SH-SY5Y (cell line): Measurements from ENCODE around the gene ORAI2.

Experiments used
- GATA2 ChIP-seq: IDR thresholded peaks from 2 replicates; pipeline ENCODE4 v1.6.1; 2011; ENCODE audit warnings: mild to moderate bottlenecking, low read depth, low read length
- GATA3 ChIP-seq: IDR thresholded peaks from 2 replicates; pipeline ENCODE4 v1.6.1; 2011; ENCODE audit warnings: low read depth, mild to moderate bottlenecking, low read length, moderate library complexity

ORAI2 gene

DNA sequence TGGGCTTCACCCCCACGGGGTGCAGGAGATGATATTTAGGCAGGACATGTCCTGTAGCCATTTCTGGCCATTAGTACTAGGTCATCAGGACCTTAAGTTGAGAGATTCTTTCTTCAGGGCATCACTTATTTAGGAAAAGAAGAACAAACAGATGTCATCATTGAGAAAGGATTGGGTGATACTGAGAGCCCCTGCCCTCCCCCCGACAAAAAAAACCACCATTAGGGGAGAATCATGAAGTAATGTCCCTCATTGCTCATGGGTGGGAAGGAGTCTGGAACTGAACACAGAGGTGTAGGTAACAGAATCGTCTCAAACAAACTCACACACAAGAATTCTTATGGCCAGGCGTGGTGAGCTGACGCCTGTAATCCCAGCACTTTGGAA, 6.4 kb upstream of the ORAI2 start:
- TF ChIP-seq GATA2 (no peak), GATA3 (no peak)

DNA sequence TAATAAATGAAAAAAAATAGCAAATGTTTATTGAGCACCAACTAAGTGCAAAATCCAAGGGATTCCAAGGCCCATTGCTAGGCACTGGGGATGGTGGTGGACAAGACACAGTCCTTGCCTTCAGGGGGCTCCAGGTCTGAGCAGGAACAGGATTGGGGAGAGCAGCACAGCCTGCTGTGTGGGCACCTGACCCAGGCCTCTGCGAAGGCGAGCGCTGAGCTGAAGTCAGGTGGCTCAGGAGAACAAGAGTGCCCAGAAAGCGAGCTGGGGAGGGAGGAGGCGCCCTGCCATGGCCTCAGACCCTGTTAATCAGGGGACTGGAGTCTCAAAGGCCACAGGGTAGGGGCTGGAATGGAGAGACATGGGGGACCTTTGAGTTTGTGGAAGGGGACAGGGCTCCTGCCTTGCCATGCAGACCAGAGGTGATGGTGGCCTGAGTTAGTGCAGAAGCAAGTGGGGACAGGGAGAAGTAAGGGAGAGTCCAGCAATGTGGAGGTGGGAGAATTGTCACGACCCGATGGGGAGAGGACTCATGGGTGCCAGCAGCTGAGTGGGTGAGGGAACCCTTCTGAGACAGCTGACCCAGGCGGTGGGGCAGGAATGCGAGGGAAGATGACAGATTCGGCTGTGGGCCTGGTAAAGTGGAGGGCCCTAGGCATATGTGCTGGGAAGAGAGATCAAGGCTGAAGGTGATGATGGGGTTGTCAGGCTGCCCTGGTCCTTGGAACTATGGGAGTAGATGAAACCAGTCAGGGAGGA, 4.1 kb upstream of the ORAI2 start:
- TF ChIP-seq GATA3 = no peak
- TF ChIP-seq GATA2 = no peak

DNA sequence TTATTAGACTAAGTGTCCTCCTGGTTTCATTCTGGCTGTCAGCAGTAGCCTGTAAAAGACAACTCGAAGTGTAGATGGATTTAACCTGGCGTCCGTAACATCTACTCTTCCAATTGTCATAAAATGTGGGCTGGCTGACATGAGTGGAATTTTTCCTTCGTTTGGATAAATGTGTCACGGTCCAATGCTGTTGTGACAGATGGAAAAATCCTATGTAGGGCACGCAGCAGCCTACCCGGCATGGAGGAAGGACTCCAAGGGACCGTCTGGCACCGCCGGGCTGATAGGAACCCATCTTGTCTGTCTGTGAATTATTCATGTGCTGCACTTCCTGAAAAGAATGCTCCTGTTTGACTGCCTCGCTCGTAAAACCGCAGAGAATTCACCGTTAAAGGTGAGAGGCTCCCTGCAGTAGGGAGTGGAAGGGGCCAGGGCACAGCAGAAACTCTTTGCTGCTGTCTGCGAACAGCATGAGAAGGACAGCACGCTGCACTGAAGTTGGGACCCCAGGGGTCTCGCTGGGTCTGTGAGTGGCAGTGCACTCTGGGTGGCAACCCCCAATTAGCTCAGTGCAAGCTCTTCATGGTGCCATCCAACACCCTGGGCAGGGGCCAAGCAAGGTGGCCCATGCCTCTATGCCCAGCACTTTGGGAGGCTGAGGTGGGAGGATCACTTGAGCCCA, 1.6 kb upstream of the ORAI2 start:
- no peak for TF ChIP-seq GATA2
- TF ChIP-seq GATA3 = no peak

DNA sequence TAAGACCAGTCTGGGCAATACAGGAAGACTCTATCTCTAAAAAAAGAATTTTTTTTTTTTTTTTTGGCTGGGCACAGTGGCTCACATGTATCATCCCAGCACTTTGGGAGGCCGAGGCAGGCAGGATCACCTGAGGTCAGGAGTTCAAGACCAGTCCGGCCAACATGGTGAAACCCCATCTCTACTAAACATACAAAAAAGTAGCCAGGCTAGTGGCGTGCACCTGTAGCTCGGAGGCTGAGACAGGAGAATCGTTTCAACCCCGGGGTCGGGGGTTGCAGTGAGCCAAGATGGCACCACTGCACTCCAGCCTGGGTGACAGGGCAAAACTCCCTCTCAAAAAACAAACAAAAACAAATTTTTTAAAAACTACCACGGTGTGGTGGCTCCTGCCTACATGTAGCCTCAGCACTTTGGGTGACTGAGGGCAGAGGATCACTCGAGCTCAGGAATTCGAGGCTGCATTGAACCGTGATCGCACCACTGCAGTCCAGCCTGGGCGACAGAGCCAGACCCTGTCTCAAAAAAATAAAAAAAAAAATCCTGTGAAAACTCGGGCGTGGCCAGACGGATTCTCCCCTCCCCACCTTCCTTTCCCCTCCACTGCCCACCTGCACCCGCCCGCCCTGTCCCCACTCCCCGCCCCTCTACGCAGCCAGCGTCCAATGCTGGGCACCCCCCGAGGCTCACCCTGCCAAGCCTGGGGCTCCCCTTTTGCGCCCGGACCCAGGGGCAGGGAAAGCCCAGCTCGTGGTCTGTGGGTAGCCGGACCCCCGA, 745 bp upstream of the ORAI2 start:
- TF ChIP-seq GATA3 (no peak), GATA2 (no peak)

DNA sequence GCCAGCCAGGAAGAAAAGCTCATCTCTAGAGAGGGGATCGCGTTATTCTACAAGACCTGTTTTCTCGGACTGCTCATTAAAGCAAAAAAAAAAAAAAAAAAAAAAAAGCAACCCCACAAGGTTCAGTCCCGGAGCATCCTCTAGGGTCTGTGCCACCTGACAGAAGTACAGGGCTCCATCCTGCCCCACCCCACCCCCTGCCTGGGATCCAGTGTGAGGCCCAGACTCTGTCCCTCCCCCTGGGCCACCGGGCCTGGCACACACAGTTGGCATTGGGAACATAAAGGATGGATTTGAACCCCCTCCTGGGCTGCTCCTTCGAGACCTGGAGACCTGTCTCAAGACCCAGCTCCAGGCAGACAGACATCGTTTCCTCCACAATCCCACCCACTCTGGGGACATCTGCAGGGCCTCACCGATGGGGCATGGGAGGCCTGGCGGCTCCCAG, 688 bp downstream of the ORAI2 start:
- TF ChIP-seq GATA3 (no peak), GATA2 (no peak)

DNA sequence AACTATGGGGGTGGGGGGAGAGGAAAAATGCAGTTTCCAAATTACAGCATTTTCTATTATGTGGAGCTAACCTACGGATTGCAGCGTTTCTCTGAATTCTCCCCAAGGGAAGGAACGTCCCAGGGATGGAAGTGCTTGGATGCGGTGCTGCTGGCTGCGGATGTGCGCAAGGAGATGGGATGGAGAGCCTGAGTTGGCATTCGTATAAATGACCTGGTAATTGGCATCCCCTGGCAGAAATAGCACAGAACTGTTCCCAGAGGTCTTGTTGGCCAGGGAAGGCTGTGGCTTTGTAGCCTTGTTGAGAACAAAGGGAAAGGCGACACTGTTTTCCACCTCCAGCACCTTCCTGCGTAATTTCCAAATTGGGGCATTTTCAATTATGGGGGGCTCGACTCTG, 2.7 kb downstream of the ORAI2 start:
- TF ChIP-seq GATA2 = no peak
- no peak for TF ChIP-seq GATA3

DNA sequence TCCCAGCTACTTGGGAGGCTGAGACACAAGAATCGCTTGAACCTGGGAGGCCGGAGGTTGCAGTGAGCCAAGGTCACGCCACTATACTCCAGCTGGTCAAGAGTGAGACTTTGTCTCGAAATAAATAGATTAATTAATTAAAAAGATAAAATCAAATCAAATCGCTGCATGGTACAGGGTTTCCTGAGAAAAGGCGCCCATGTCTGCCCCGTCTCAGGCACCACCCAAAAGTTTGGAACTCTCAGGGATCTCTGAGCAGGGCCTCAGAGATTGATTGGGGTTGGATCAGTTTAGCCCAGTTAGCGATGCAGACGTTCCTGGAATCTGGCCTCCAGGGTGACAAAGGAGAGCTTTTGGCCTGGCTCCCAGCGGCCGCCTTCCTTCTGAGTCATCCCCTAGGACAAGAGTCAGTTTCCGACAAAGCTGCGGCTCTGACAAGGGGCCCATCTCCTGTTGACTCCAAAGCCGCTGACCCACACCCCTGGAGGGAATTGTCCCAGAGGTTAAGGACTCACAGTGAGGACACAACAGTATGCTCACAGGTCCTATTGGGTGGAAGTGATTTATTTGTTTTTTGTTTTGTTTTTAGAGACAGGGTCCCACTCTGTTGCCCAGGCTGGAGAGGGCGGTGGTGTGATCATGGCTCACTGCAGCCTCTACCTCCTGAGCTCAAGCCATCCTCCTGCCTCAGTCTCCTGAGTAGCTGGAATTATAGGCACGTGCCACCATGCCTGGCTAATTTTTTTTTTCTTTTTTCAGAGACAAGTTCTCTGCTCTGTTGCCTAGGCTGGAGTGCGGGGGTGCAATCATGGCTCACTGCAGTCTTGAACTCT, 6.8 kb downstream of the ORAI2 start:
- TF ChIP-seq GATA2 = no peak
- TF ChIP-seq GATA3 = no peak

DNA sequence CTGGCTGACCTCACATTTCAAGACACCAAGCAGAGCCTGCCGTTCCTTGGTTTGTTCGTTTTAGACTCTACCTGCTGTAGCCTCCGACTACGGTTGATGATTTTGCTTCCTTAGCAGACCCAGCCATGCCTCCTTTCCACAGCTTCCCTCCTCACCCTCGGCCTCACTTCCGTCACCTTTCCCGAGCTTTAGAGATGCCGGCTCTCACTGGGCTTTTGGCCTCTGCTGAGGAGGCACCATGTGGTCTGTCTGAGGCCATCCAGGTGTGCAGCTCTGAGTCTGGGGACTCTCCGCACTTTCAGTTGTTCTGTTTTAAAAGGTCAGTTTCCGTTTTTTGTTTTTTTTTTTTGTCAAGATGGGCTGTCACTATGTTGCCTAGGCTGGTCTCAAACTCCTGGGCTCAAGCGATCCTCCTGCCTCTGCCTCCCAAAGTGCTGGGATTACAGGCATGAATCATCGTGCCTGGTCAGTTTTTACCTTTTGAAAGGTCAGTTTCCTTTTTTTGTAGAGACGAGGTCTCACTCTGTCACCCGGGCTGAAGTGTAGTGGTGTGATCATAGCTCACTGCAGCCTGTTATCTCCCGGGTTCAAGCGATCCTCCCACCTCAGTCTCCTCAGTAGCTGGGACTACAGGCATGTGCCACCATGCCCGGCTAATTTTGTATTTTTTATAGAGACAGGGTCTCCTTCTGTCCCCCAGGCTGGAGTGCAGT, 11.7 kb downstream of the ORAI2 start:
- TF ChIP-seq GATA2 (no peak), GATA3 (no peak)

DNA sequence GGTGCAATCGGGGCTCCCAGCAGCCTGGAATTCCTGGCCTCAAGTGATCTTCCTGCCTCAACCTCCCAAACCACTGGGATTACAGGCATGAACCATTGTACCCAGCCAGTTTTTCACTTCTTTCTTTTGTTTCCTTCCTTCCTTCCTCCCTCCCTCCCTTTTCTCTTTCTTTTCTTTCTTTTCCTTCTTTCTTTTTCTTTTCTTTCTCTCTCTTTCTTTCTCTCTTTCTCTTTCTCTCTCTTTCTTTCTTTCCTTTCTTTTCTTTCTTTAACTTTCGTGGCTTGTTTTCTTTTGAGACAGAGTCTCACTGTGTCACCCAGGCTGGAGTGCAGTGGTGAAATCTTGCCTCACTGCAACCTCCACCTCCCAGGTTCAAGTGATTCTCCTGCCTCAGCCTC, 12.3 kb downstream of the ORAI2 start:
- TF ChIP-seq GATA3 (no peak), GATA2 (no peak)

DNA sequence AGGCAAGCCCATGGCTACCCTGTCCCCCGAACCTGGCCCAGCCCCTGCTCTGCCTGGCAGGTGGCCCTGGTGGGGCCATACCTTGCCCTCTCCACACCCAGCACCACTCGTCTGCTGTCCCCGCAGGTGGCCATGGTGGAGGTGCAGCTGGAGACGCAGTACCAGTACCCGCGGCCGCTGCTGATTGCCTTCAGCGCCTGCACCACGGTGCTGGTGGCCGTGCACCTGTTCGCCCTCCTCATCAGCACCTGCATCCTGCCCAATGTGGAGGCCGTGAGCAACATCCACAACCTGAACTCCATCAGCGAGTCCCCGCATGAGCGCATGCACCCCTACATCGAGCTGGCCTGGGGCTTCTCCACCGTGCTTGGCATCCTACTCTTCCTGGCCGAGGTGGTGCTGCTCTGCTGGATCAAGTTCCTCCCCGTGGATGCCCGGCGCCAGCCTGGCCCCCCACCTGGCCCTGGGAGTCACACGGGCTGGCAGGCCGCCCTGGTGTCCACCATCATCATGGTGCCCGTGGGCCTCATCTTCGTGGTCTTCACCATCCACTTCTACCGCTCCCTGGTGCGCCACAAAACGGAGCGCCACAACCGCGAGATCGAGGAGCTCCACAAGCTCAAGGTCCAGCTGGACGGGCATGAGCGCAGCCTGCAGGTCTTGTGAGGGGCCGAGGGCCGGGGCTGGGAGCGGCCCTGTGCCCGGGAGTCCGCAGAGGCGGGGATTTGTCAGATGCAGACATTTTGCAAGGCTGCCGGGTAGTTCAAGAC, 13.2 kb downstream of the ORAI2 start:
- TF ChIP-seq GATA2 = no peak
- no peak for TF ChIP-seq GATA3

DNA sequence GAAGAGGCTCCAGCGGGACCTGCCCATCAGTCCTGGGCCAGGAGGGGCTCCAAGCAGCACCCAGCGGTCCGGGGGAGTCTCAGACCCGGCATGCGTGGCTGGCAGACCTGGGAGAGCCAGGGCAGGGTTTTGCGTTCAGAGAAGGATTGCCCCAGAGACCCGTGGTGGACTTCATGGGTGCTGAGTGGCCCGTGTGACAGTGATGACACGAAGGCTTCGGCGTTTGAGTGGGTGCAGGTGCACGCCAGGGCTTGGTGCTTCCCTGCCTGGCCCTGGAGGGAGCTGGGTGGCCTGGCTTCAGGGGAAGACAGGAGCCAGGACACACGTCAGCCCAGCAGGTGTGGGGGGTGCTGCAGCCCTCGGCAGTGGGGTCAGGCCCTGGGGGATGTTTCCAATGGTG, 13.9 kb downstream of the ORAI2 start:
- TF ChIP-seq GATA2 (no peak), GATA3 (no peak)

DNA sequence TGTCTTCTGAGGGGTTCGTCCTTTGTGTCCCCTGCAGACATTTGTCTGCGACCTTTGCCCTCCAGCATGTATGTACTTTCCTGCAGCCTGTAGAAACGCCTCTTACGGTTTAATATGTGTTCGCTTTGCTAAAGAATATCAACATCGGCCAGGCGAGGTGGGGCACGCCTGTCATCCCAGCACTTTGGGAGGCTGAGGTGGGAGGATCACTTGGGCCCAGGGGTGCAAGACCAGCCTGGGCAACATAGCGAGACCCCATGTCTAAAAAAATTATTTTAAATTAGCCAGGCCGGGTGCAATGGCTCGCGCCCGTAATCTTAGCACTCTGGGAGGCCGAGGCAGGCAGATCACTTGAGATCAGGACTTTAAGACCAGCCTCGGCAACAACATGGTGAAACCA, 15.8 kb downstream of the ORAI2 start:
- TF ChIP-seq GATA3 = no peak
- no peak for TF ChIP-seq GATA2

DNA sequence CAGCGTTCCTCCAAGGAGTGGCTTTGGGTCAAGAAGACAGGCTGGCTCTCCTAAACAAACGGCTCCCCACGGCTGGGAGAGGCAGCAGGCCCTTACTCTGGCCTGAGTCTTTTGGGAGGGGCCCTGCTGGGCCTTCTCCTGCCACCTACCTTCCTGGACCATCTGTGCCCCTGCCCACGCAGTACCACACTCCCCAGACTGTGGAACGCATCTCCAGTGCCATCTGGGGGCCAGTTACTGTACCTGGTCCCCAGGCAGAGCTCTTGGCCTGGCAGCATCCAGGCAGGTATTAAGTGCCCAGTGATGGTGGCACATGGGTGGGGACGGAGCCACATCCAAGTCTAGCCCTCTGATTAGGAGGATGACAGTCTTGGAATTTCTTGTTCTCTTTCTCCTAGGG, 16.9 kb downstream of the ORAI2 start:
- TF ChIP-seq GATA2 = no peak
- no peak for TF ChIP-seq GATA3
